ENCODE data around the gene DCAF4.

DCAF4 gene

GRCh38 chr14:72926292-72927028 lies at the start of gene DCAF4:
Gene DCAF4, plus strand, starts transcription at chr14:72926464. Its CDS starts 11,515 bp downstream, at chr14:72937979.
- DNase-seq (ENCODE audit: low read depth in 2 of 3, low spot score in 1 of 3) = peak; percentile 90 to 93 (median 91)

- DNase-seq (ENCODE audit: low read depth in 2 of 3, low spot score in 1 of 3) = no peak
Observed at GRCh38 chr14:72876710-72877063, 49.6 kb upstream of the DCAF4 start.

- DNase-seq (ENCODE audit: low read depth in 2 of 3, low spot score in 1 of 3) = no peak
Observed at GRCh38 chr14:72878746-72879145, 47.5 kb upstream of the DCAF4 start.

- DNase-seq (ENCODE audit: low read depth in 2 of 3, low spot score in 1 of 3) = no peak
Observed at GRCh38 chr14:72879431-72879830, 46.8 kb upstream of the DCAF4 start.

- DNase-seq (ENCODE audit: low read depth in 2 of 3, low spot score in 1 of 3) = no peak
Observed at GRCh38 chr14:72880164-72880563, 46.1 kb upstream of the DCAF4 start.

- DNase-seq (ENCODE audit: low read depth in 2 of 3, low spot score in 1 of 3) = no peak
Observed at GRCh38 chr14:72880820-72881219, 45.4 kb upstream of the DCAF4 start.

GRCh38 chr14:72881543-72881942 lies 44.7 kb upstream of the DCAF4 start:
- DNase-seq (ENCODE audit: low read depth in 2 of 3, low spot score in 1 of 3) = no peak

- DNase-seq (ENCODE audit: low read depth in 2 of 3, low spot score in 1 of 3) = no peak
Observed at GRCh38 chr14:72882047-72882446, 44.2 kb upstream of the DCAF4 start.

- no peak for DNase-seq (ENCODE audit: low read depth in 2 of 3, low spot score in 1 of 3)
Observed at GRCh38 chr14:72882463-72882862, 43.8 kb upstream of the DCAF4 start.

- no peak for DNase-seq (ENCODE audit: low read depth in 2 of 3, low spot score in 1 of 3)
Observed at GRCh38 chr14:72883109-72883508, 43.2 kb upstream of the DCAF4 start.

- no peak for DNase-seq (ENCODE audit: low read depth in 2 of 3, low spot score in 1 of 3)
Observed at GRCh38 chr14:72883961-72884360, 42.3 kb upstream of the DCAF4 start.

- no peak for DNase-seq (ENCODE audit: low read depth in 2 of 3, low spot score in 1 of 3)
Observed at GRCh38 chr14:72884386-72884785, 41.9 kb upstream of the DCAF4 start.

- no peak for DNase-seq (ENCODE audit: low read depth in 2 of 3, low spot score in 1 of 3)
Observed at GRCh38 chr14:72887514-72887913, 38.8 kb upstream of the DCAF4 start.

GRCh38 chr14:72888192-72888591 lies 38.1 kb upstream of the DCAF4 start:
- no peak for DNase-seq (ENCODE audit: low read depth in 2 of 3, low spot score in 1 of 3)

- no peak for DNase-seq (ENCODE audit: low read depth in 2 of 3, low spot score in 1 of 3)
Observed at GRCh38 chr14:72888636-72889201, 37.5 kb upstream of the DCAF4 start.

- DNase-seq (ENCODE audit: low read depth in 2 of 3, low spot score in 1 of 3) = no peak
Observed at GRCh38 chr14:72889366-72889765, 36.9 kb upstream of the DCAF4 start.

GRCh38 chr14:72891666-72892102 lies 34.6 kb upstream of the DCAF4 start:
- no peak for DNase-seq (ENCODE audit: low read depth in 2 of 3, low spot score in 1 of 3)

GRCh38 chr14:72892103-72892878 lies 34.0 kb upstream of the DCAF4 start:
- DNase-seq (ENCODE audit: low read depth in 2 of 3, low spot score in 1 of 3) = no peak

- DNase-seq (ENCODE audit: low read depth in 2 of 3, low spot score in 1 of 3) = no peak
Observed at GRCh38 chr14:72892879-72893635, 33.2 kb upstream of the DCAF4 start.

- peak; percentile 81 to 91 (median 87) for DNase-seq (ENCODE audit: low read depth in 2 of 3, low spot score in 1 of 3)
Observed at GRCh38 chr14:72893636-72894322, 32.5 kb upstream of the DCAF4 start, which contains the start of gene DPF3. Gene DPF3, minus strand, starts transcription at chr14:72894101. Its CDS starts 13 bp downstream, at chr14:72894088.

- DNase-seq (ENCODE audit: low read depth in 2 of 3, low spot score in 1 of 3) = no peak
Observed at GRCh38 chr14:72894323-72894622, 32.0 kb upstream of the DCAF4 start.

Data from stimulated activated CD4-positive, alpha-beta T cell treated with anti-CD3 and anti-CD28 coated beads, Interleukin-12 subunit alpha, Interleukin-12 subunit beta, amount 100 ng/mL, for 48 hours (primary cell).